Smooth muscle cell (in vitro differentiated cells): ENCODE results near the gene B3GNT5. TPM values are rescaled to one million over a fixed set of nuclear protein-coding genes. Genes with fewer than 3 reads are reported as not detected.

ENCODE experiments used
- DNase-seq: peaks from one replicate; lab custom pipeline; 2025; ENCODE audit not compliant: unreplicated experiment; lab: John Stamatoyannopoulos, UW
- H2AFZ ChIP-seq: fragments of 200-600 bp; sonication (generic); 2 replicates; pipeline ENCODE4 v1.6.0; 2016; ENCODE audit warnings: antibody characterized with exemption, low read depth, mild to moderate bottlenecking
- H3F3A ChIP-seq: fragments of 200-600 bp; sonication (generic); 2 replicates; pipeline ENCODE4 v1.6.0; 2017; ENCODE audit warnings: antibody characterized with exemption, low read depth
- H3K27ac ChIP-seq: fragments of 200-600 bp; sonication (generic); 2 replicates; pipeline ENCODE4 v1.5.1; 2016; ENCODE audit warnings: low read depth, mild to moderate bottlenecking
- H3K27me3 ChIP-seq: fragments of 200-600 bp; sonication (generic); 2 replicates; pipeline ENCODE4 v1.6.1; 2016; ENCODE audit warnings: low read depth, mild to moderate bottlenecking
- H3K36me3 ChIP-seq: fragments of 200-600 bp; sonication (generic); 2 replicates; pipeline ENCODE4 v1.5.1; 2016; ENCODE audit warnings: low read depth
- H3K4me1 ChIP-seq: fragments of 200-600 bp; sonication (generic); 2 replicates; pipeline ENCODE4 v1.5.1; 2016; ENCODE audit warnings: low read depth
- H3K4me2 ChIP-seq: fragments of 200-600 bp; sonication (generic); 2 replicates; pipeline ENCODE4 v1.6.0; 2016; ENCODE audit warnings: mild to moderate bottlenecking
- H3K4me3 ChIP-seq: fragments of 200-600 bp; sonication (generic); 2 replicates; pipeline ENCODE4 v1.5.1; 2016; ENCODE audit warnings: mild to moderate bottlenecking
- H3K79me2 ChIP-seq: fragments of 200-600 bp; sonication (generic); 2 replicates; pipeline ENCODE4 v1.6.0; 2016; ENCODE audit warnings: low read depth, mild to moderate bottlenecking
- H3K9ac ChIP-seq: fragments of 200-600 bp; sonication (generic); 2 replicates; pipeline ENCODE4 v1.6.0; 2016; ENCODE audit warnings: low read depth
- H3K9me3 ChIP-seq: fragments of 200-600 bp; sonication (generic); replicated peaks from 2 replicates; pipeline ENCODE4 v1.5.1; 2016; ENCODE audit warnings: low read depth
- H4K20me1 ChIP-seq: fragments of 200-600 bp; sonication (generic); 2 replicates; pipeline ENCODE4 v1.6.0; 2016; ENCODE audit warnings: low read depth
- WGBS: methylation state at CpG from one replicate; pipeline ENCODE4 v1.1.7; 2016; ENCODE audit warnings: low lambda C conversion rate; 5-methylcytosine and 5-hydroxymethylcytosine counted together
- polyA plus RNA-seq: library from polyadenylated mRNA; unstranded; fragments of >200 nt; fragmentation: Nextera tagmentation; extraction: Ambion mirVana; gene quantifications from 2 replicates; pipeline ENCODE4 v1.2.1, GENCODE V29; 2016
- total RNA-seq: library from RNA; depleted of rRNA; stranded (reverse); fragments of >200 nt; gene quantifications from 2 replicates; pipeline ENCODE4 v1.2.3, GENCODE V29; 2014
- TF ChIP-seq, protein P1 (sequence below): fragments of 200-600 bp; sonication (generic); IDR thresholded peaks from 2 replicates; pipeline ENCODE4 v1.5.1; 2017; ENCODE audit warnings: borderline replicate concordance, mild to moderate bottlenecking, antibody characterized with exemption; ENCODE audit not compliant: insufficient read depth, poor library complexity, severe bottlenecking

Gene B3GNT5
- total and polyA plus RNA-seq, 2 experiments from 2014 or later = 7.2 to 11.5 TPM

DNA sequence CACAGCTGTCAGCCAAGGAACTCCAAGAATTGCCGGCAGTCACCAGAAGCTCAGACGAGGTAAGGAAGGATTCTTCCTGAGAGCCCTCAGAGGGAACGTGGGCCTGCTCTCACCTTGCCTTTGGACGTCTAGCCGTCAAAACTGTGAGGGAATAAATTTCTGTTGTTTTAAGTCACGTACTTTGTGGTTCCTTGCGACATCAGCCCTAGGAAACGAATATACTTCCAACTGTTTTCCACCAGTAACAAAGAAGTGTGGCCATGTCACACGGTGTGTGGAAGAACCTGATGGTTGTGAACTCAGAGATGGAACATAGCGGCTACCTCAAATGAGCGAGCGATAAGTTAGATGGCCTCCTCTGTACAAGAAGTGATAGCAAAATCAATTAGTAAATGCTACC is 41.0 kb upstream of the B3GNT5 start:
- H3K36me3 ChIP-seq = no peaks in the 10 kb centered on the region
- H2AFZ ChIP-seq = no peak overlapping the region
- H3K27ac ChIP-seq = no peak overlapping the region
- no peak for DNase-seq
- no peaks in the 10 kb centered on the region for H3K27me3 ChIP-seq
- H3K9ac ChIP-seq = no peak overlapping the region
- H4K20me1 ChIP-seq = no peaks in the 10 kb centered on the region
- TF ChIP-seq, protein P1, sequence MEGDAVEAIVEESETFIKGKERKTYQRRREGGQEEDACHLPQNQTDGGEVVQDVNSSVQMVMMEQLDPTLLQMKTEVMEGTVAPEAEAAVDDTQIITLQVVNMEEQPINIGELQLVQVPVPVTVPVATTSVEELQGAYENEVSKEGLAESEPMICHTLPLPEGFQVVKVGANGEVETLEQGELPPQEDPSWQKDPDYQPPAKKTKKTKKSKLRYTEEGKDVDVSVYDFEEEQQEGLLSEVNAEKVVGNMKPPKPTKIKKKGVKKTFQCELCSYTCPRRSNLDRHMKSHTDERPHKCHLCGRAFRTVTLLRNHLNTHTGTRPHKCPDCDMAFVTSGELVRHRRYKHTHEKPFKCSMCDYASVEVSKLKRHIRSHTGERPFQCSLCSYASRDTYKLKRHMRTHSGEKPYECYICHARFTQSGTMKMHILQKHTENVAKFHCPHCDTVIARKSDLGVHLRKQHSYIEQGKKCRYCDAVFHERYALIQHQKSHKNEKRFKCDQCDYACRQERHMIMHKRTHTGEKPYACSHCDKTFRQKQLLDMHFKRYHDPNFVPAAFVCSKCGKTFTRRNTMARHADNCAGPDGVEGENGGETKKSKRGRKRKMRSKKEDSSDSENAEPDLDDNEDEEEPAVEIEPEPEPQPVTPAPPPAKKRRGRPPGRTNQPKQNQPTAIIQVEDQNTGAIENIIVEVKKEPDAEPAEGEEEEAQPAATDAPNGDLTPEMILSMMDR = no peak
- H3K9me3 ChIP-seq = no peaks in the 10 kb centered on the region
- H3K4me1 ChIP-seq = no peaks in the 10 kb centered on the region
- no peak overlapping the region for H3K4me3 ChIP-seq
- 83% methylated on average over 12 of the region's 12 CpGs for WGBS
- H3K79me2 ChIP-seq = no peaks in the 10 kb centered on the region
- H3F3A ChIP-seq = no peaks in the 10 kb centered on the region
- H3K4me2 ChIP-seq = no peak overlapping the region

DNA sequence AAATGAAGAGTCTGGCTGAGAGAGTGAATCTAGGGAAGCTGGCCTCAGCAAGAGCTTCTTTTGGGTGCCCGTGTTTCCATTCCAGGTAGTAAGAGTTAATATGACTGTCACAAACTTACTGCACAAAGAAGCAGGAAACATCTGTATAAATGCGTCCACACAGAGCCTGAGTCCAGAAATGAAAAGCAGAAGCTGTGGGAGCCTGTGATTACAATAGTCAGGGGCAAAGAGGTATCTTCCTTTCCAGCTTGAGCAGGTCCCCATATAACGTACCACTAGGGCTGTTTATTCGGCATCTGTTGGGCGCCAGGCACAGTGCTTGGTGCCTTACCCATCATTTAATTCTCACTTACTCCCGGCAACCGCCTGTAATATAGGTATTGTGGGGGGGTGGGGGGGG is 40.5 kb upstream of the B3GNT5 start:
- H3K36me3 ChIP-seq = no peaks in the 10 kb centered on the region
- no peaks in the 10 kb centered on the region for H3K79me2 ChIP-seq
- H3K9ac ChIP-seq = no peak overlapping the region
- no peak overlapping the region for H3K4me3 ChIP-seq
- H3K4me2 ChIP-seq = no peak overlapping the region
- H3K4me1 ChIP-seq = no peaks in the 10 kb centered on the region
- no peaks in the 10 kb centered on the region for H3F3A ChIP-seq
- no peaks in the 10 kb centered on the region for H4K20me1 ChIP-seq
- 96% methylated on average over 7 of the region's 7 CpGs for WGBS
- no peak for DNase-seq
- no peak overlapping the region for H2AFZ ChIP-seq
- H3K27ac ChIP-seq = no peak overlapping the region
- TF ChIP-seq, protein P1 = no peak
- no peaks in the 10 kb centered on the region for H3K27me3 ChIP-seq
- no peaks in the 10 kb centered on the region for H3K9me3 ChIP-seq

DNA sequence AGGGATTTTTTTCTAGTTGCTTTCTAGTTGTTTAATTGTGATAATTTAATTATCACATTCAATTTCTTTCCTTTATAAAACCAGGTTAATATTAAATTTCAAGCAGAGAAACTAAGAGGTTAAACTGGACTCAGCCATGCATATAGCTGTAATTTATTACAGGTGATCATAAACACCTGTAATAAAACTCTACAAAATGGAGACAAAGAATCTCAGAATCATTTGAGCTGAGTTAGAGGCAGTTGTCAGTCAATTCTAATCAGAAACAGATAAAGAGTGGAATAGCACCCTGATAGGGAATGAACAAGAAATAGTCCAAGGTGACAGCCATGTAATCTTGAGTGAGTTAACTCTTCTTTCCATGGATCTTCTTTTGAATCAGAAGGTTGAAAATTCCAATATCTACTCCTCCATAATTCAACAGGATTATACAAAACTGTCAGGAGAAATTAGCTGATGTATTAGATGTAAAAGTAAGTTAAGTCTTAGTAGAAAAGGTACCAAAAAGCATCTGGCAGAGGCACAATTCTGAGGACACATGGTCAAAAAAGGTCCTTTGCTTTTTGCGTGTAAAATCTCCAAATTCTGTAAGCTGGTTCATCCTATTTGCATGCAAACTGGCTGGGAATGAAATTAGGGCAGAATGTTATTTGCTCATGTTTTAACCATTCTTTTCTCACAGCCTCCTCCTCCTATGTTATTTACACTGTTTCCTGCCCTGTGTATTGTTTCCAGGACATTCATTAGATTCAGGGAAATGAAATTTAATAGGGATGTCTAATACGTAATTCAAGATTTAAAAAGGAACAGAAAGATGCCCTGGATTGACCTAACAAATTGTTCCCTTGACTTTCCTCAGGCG is 39.4 kb upstream of the B3GNT5 start:
- no peaks in the 10 kb centered on the region for H3F3A ChIP-seq
- no peaks in the 10 kb centered on the region for H3K79me2 ChIP-seq
- no peak overlapping the region for H2AFZ ChIP-seq
- no peak overlapping the region for H3K9ac ChIP-seq
- TF ChIP-seq, protein P1 = no peak
- H3K36me3 ChIP-seq = no peaks in the 10 kb centered on the region
- H3K4me3 ChIP-seq = no peak overlapping the region
- WGBS = 88% methylated on average over 3 of the region's 3 CpGs
- no peaks in the 10 kb centered on the region for H3K4me1 ChIP-seq
- H3K27ac ChIP-seq = no peak overlapping the region
- no peaks in the 10 kb centered on the region for H4K20me1 ChIP-seq
- H3K27me3 ChIP-seq = no peaks in the 10 kb centered on the region
- DNase-seq = no peak
- H3K4me2 ChIP-seq = no peak overlapping the region
- no peaks in the 10 kb centered on the region for H3K9me3 ChIP-seq

DNA sequence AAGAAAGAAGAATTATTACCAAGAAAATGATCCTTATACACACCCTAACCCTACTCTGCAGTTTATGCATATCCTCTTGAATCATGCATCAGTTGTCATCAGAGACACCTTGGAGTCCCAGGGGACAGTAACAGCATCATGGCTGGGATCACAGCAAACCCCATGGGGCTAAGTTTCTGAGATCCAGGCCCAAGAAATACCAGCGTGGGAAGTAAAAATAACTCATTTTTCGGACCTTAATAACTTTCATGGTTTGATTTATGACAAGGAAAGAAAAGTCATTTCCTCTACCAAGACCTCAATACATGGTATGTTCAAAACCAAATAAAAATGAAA is 38.8 kb upstream of the B3GNT5 start:
- H3K36me3 ChIP-seq = no peaks in the 10 kb centered on the region
- no peak overlapping the region for H3K27ac ChIP-seq
- H2AFZ ChIP-seq = no peak overlapping the region
- TF ChIP-seq, protein P1 = no peak
- H3K79me2 ChIP-seq = no peaks in the 10 kb centered on the region
- H3K4me2 ChIP-seq = no peak overlapping the region
- H3K9me3 ChIP-seq = no peaks in the 10 kb centered on the region
- no peak overlapping the region for H3K4me3 ChIP-seq
- H3K9ac ChIP-seq = no peak overlapping the region
- no peaks in the 10 kb centered on the region for H3K4me1 ChIP-seq
- H3K27me3 ChIP-seq = no peaks in the 10 kb centered on the region
- no peak for DNase-seq
- no peaks in the 10 kb centered on the region for H3F3A ChIP-seq
- no peaks in the 10 kb centered on the region for H4K20me1 ChIP-seq
- WGBS = 89% methylated on average over 2 of the region's 2 CpGs
